ENCODE data around the gene ZBTB1.

Gene ZBTB1

GRCh38 chr14:64504897-64505794 is 576 bp downstream of the ZBTB1 start:
- H3K27ac ChIP-seq: peak overlapping the region; percentile 99
- peak; percentile 88 for DNase-seq
- peak overlapping the region; percentile 89 for H3K4me3 ChIP-seq (ENCODE audit: low read depth, low read length)
- H3K9me3 ChIP-seq (ENCODE audit: severe bottlenecking): no peaks in the 10 kb centered on the region
- TF ChIP-seq, protein P1, sequence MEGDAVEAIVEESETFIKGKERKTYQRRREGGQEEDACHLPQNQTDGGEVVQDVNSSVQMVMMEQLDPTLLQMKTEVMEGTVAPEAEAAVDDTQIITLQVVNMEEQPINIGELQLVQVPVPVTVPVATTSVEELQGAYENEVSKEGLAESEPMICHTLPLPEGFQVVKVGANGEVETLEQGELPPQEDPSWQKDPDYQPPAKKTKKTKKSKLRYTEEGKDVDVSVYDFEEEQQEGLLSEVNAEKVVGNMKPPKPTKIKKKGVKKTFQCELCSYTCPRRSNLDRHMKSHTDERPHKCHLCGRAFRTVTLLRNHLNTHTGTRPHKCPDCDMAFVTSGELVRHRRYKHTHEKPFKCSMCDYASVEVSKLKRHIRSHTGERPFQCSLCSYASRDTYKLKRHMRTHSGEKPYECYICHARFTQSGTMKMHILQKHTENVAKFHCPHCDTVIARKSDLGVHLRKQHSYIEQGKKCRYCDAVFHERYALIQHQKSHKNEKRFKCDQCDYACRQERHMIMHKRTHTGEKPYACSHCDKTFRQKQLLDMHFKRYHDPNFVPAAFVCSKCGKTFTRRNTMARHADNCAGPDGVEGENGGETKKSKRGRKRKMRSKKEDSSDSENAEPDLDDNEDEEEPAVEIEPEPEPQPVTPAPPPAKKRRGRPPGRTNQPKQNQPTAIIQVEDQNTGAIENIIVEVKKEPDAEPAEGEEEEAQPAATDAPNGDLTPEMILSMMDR (IDR thresholded peaks at IDR 0.05; ENCODE audit: low read depth, low read length): no peak
- H3K36me3 ChIP-seq: peaks cover 3% of the 10 kb centered on the region
- no peaks in the 10 kb centered on the region for H3K27me3 ChIP-seq (ENCODE audit: insufficient read depth, low read depth, severe bottlenecking)

DNA sequence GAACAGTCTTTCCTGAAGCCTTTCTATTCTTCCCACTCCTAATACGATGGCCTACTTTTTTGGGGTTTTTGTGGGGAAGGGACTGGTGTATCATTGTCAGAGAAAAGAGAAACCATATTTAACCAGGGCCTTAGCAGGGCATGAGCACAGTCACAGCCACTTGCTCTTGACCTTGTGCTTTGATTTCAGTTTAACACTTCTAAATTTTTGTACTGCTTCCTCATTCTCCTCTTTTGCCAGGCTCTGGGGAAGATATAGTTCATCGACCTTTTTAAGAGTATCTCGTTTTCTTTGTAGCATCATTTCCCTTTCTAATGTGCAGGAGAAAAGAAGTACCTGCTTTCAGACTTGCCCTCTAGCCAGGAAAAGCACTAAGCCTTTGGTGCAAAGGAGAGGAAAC is 2.2 kb downstream of the ZBTB1 start:
- TF ChIP-seq, protein P1 (IDR thresholded peaks at IDR 0.05; ENCODE audit: low read depth, low read length): no peak
- H3K27me3 ChIP-seq (ENCODE audit: insufficient read depth, low read depth, severe bottlenecking): no peaks in the 10 kb centered on the region
- H3K27ac ChIP-seq: no peak overlapping the region
- no peak overlapping the region for H3K4me3 ChIP-seq (ENCODE audit: low read depth, low read length)
- H3K9me3 ChIP-seq (ENCODE audit: severe bottlenecking): no peaks in the 10 kb centered on the region
- peaks cover 3% of the 10 kb centered on the region for H3K36me3 ChIP-seq
- DNase-seq: no peak

DNA sequence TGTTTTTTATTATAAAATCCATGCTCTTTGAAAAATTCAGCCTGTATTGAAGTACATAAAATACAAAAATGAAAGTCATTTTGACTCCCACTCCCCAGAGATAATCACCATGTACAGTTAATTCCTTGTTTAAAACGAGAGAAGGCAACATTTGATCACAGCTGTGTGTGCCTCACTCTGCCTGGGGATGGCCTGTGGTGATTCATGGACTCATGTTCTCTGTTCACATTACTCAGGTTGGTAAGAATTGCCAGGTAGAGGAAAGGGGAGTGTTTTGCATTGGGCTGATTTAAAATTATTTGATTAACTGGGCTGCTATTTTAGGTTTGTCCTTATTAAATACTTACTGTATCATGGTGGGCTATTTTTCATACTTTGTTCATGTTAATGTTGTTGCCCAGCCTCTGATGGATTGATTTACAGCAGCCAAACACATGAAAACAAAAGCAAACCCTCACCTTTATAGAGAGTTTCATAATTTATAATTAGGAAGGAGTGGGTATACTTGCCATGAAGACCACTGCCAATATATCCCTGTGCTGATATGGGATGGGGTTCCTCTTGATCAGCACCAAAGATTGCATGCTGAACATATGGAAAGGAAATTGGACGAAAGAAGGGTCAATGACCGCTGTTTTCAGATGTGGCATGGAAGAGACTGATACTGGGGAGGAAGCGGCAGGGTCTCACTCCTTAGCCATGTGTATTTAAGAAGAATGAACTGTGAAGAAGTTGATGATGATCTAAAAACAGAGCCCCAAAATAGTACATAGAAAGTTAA is 3.0 kb downstream of the ZBTB1 start:
- TF ChIP-seq, protein P1 (IDR thresholded peaks at IDR 0.05; ENCODE audit: low read depth, low read length): no peak
- no peak for DNase-seq
- peaks cover 3% of the 10 kb centered on the region for H3K36me3 ChIP-seq
- H3K27ac ChIP-seq: no peak overlapping the region
- no peaks in the 10 kb centered on the region for H3K9me3 ChIP-seq (ENCODE audit: severe bottlenecking)
- H3K4me3 ChIP-seq (ENCODE audit: low read depth, low read length): no peak overlapping the region
- H3K27me3 ChIP-seq (ENCODE audit: insufficient read depth, low read depth, severe bottlenecking): no peaks in the 10 kb centered on the region

DNA sequence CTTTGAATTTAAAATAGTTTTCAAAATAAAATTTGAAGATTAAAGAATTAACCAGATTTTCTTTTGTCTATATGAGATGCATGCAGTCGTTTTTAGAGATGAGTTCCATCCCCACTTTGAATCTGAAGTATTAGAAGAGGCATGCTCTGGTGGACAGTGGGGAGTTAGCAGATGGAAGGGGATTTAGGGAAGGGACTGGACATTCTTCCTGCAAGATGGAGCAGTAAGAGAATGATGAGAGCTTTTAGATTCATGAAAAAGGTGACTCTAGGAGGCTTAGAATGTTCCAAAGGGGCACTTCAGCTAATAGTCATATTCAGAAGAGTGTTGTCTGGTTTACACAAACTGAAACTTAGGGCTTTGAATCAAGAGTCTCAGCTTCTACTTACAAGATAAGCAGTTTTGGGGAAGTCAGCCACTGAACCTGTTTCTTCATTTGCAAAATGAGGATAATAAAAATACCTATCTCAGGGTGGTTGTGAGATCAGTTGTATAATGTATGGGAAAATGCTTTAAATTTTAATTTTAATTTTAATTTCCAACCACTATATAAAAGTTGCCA is 3.7 kb downstream of the ZBTB1 start:
- Histone ChIP-seq H3K27ac (no peak overlapping the region), H3K27me3 (ENCODE audit: insufficient read depth, low read depth, severe bottlenecking) (no peaks in the 10 kb centered on the region), H3K36me3 (peaks cover 2% of the 10 kb centered on the region), H3K4me3 (ENCODE audit: low read depth, low read length) (no peak overlapping the region), H3K9me3 (ENCODE audit: severe bottlenecking) (no peaks in the 10 kb centered on the region)
- DNase-seq: no peak
- TF ChIP-seq, protein P1 (IDR thresholded peaks at IDR 0.05; ENCODE audit: low read depth, low read length): no peak

- no peaks in the 10 kb centered on the region; the same call in none of the 2 replicates for H3K36me3 ChIP-seq
- TF ChIP-seq, protein P1 (IDR thresholded peaks at IDR 0.05; ENCODE audit: low read depth, low read length): no peak
- no peak overlapping the region for H3K4me3 ChIP-seq (ENCODE audit: low read depth, low read length)
- H3K9me3 ChIP-seq (ENCODE audit: severe bottlenecking): no peaks in the 10 kb centered on the region
- H3K27me3 ChIP-seq (ENCODE audit: insufficient read depth, low read depth, severe bottlenecking): no peaks in the 10 kb centered on the region
- no peak overlapping the region for H3K27ac ChIP-seq
- no peak for DNase-seq
These were observed 4.5 kb downstream of the ZBTB1 start for GRCh38 chr14:64509036-64509435.

Data from WERI-Rb-1 (cell line).